Progenitor cell of endocrine pancreas (in vitro differentiated cells): ENCODE data around the gene CCL24. TPM values are rescaled to one million over a fixed set of nuclear protein-coding genes. Genes with fewer than 3 reads are reported as not detected.

Experiments
- DNase-seq: peaks from one replicate; pipeline ENCODE4 v3.0.0; 2021; ENCODE audit warnings: low spot score; ENCODE audit not compliant: unreplicated experiment
- H3K27ac Mint-ChIP-seq: 2 replicates; pipeline ENCODE4 v1.8.0; 2021; ENCODE audit warnings: mild to moderate bottlenecking, moderate library complexity, mixed read lengths
- H3K27me3 Mint-ChIP-seq: 2 replicates; pipeline ENCODE4 v1.8.0; 2021; ENCODE audit warnings: mixed read lengths
- H3K36me3 Mint-ChIP-seq: 2 replicates; pipeline ENCODE4 v1.8.0; 2022; ENCODE audit warnings: mixed read lengths; ENCODE audit not compliant: insufficient read depth
- H3K4me1 Mint-ChIP-seq: 2 replicates; pipeline ENCODE4 v1.8.0; 2021; ENCODE audit warnings: low read depth, mixed read lengths
- H3K4me3 Mint-ChIP-seq: 2 replicates; pipeline ENCODE4 v1.8.0; 2021; ENCODE audit warnings: low read depth, mild to moderate bottlenecking, moderate library complexity, mixed read lengths
- H3K9me3 Mint-ChIP-seq: 2 replicates; pipeline ENCODE4 v1.8.0; 2021; ENCODE audit warnings: low read depth, mixed read lengths
- total RNA-seq: library from RNA; stranded (reverse); gene quantifications from 2 replicates; pipeline ENCODE4 v1.2.1, GENCODE V29; 2021
- TF ChIP-seq, protein P1 (sequence below): fragments of 200-600 bp; sonication (generic); IDR thresholded peaks from one replicate; pipeline ENCODE4 v1.5.0; 2021; ENCODE audit warnings: antibody characterized with exemption, mild to moderate bottlenecking; ENCODE audit not compliant: unreplicated experiment

The CCL24 gene
- total RNA-seq, 1 donor from 2014 or later: not detected

DNA sequence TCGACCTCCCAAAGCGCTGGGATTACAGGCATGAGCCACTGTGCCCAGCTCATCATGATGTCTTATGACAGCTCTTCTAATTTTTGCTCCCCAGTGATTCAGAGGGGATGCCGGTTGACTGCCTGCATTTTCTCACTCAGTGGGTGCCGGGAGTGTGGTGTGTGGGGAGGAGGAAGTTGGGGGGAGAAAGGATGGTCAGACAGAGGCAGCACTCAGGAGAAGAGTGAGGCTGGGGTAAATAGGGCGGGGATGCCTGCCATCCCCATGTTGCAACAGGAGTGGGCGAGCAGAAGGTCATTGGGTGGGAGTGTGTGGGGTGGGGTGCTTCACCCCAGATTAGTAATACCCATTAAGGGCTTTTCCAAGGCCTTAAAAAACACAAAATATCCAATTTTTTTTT lies 3.5 kb upstream of the CCL24 start:
- Mint-ChIP-seq H3K4me3 (no peak overlapping the region), H3K9me3 (no peaks in the 10 kb centered on the region), H3K27me3 (peaks cover 7% of the 10 kb centered on the region)

DNA sequence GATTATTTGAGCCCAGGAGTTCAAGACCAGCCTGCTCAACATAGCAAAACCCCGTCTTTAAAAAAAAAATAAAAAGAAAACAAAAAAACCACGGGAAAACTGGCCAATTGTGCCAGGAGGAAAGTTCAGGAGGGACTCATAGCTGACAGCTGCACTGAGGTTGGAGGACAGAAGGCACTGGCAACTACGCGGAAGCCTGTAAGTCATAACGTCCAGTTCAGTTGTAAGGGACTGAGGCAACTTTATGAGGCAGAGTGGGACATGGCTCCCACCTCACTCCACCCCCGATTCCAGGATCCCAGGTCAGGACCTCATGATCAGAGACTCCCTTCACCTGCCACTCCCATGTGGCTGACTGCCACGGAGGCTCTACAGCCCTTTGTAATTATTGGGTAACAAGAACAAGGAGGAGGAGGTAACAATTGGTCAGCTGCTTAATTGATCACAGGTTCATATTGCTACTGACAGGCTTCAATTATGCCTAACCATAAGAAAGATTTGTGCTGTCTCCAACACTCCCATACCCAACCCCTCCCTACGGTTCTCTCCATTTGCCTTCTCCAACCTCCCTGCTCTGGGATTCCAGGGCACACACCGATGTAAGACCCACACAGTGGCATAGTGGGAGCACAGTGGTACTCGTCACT lies 1.9 kb upstream of the CCL24 start:
- Mint-ChIP-seq H3K27me3 (no peaks in the 10 kb centered on the region), H3K4me3 (no peak overlapping the region), H3K27ac (no peak overlapping the region), H3K9me3 (no peaks in the 10 kb centered on the region), H3K36me3 (no peaks in the 10 kb centered on the region), H3K4me1 (no peaks in the 10 kb centered on the region)
- TF ChIP-seq, protein P1, sequence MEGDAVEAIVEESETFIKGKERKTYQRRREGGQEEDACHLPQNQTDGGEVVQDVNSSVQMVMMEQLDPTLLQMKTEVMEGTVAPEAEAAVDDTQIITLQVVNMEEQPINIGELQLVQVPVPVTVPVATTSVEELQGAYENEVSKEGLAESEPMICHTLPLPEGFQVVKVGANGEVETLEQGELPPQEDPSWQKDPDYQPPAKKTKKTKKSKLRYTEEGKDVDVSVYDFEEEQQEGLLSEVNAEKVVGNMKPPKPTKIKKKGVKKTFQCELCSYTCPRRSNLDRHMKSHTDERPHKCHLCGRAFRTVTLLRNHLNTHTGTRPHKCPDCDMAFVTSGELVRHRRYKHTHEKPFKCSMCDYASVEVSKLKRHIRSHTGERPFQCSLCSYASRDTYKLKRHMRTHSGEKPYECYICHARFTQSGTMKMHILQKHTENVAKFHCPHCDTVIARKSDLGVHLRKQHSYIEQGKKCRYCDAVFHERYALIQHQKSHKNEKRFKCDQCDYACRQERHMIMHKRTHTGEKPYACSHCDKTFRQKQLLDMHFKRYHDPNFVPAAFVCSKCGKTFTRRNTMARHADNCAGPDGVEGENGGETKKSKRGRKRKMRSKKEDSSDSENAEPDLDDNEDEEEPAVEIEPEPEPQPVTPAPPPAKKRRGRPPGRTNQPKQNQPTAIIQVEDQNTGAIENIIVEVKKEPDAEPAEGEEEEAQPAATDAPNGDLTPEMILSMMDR: no peak
- DNase-seq: no peak

More for the DNA sequence above, 3.5 kb upstream of the CCL24 start:
- Mint-ChIP-seq H3K4me1 (no peaks in the 10 kb centered on the region), H3K27ac (no peak overlapping the region), H3K36me3 (no peaks in the 10 kb centered on the region)
- no peak for DNase-seq
- TF ChIP-seq, protein P1: no peak

DNA sequence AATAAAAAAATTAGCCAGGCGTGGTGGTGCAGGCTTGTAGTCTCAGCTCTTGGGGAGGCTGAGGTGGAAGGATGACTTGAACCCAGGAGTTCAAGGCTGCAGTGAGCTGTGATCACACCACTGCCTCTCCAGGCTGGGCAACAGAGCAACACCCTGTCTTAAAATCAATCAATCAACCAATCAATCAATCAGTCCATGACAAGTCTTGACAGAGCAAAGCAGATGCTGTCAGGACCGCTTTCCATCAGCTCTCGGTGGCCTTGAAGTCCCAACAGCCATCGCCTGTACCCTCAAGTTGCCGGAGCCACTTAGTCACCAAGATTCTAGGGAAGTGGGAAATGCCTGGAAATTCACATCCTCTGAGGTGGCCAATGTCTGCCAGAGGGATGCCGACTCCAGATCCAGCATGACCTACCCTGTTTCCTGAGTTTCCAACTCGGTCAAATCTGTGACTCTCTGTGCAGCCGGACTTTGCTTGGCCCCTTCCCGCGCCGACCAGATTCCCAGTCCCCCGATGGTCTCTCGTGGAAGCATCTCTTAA lies 871 bp upstream of the CCL24 start:
- H3K9me3 Mint-ChIP-seq: no peaks in the 10 kb centered on the region
- DNase-seq: no peak
- H3K27ac Mint-ChIP-seq: no peak overlapping the region
- H3K36me3 Mint-ChIP-seq: no peaks in the 10 kb centered on the region
- no peaks in the 10 kb centered on the region for H3K27me3 Mint-ChIP-seq
- TF ChIP-seq, protein P1: no peak
- H3K4me3 Mint-ChIP-seq: no peak overlapping the region
- no peaks in the 10 kb centered on the region for H3K4me1 Mint-ChIP-seq

GRCh38 chr7:75813084-75813483 lies 522 bp downstream of the CCL24 start:
- Mint-ChIP-seq H3K9me3 (peaks cover under 1% of the 10 kb centered on the region), H3K27ac (no peak overlapping the region), H3K4me3 (no peak overlapping the region), H3K36me3 (no peaks in the 10 kb centered on the region), H3K4me1 (no peaks in the 10 kb centered on the region), H3K27me3 (no peaks in the 10 kb centered on the region)
- DNase-seq: no peak
- TF ChIP-seq, protein P1: no peak

GRCh38 chr7:75811894-75812678 lies 1.5 kb downstream of the CCL24 start:
- Mint-ChIP-seq H3K27me3 (no peaks in the 10 kb centered on the region), H3K9me3 (peaks cover 8% of the 10 kb centered on the region), H3K4me1 (no peaks in the 10 kb centered on the region), H3K4me3 (no peak overlapping the region), H3K27ac (no peak overlapping the region), H3K36me3 (no peaks in the 10 kb centered on the region)
- no peak for DNase-seq
- TF ChIP-seq, protein P1: no peak
